Neuronal stem cell (in vitro differentiated cells): ENCODE data around the gene RMND5A.

Experiments
- DNase-seq: peaks from one replicate; pipeline ENCODE4 v3.0.0-alpha.2; 2013; ENCODE audit warnings: low spot score
- H2AFZ ChIP-seq: one replicate; pipeline ENCODE4 v1.6.1; 2013; ENCODE audit warnings: mild to moderate bottlenecking, low read length, inconsistent platforms
- H2AK5ac ChIP-seq: 2 replicates; pipeline ENCODE4 v1.6.1; 2013; ENCODE audit warnings: low read depth, mild to moderate bottlenecking, inconsistent platforms, low read length, moderate library complexity, mixed read lengths
- H2BK120ac ChIP-seq: 2 replicates; pipeline ENCODE4 v1.6.1; 2013; ENCODE audit warnings: low read depth, mild to moderate bottlenecking, inconsistent platforms, low read length, moderate library complexity, mixed read lengths
- H2BK12ac ChIP-seq: one replicate; pipeline ENCODE4 v1.6.1; 2013; ENCODE audit warnings: low read length, inconsistent platforms
- H2BK15ac ChIP-seq: 2 replicates; pipeline ENCODE4 v1.6.1; 2013; ENCODE audit warnings: mild to moderate bottlenecking, low read length, inconsistent platforms, mixed read lengths
- H2BK5ac ChIP-seq: one replicate; pipeline ENCODE4 v1.6.1; 2013; ENCODE audit warnings: inconsistent platforms, mild to moderate bottlenecking, low read length, moderate library complexity
- H3K14ac ChIP-seq: one replicate; pipeline ENCODE4 v1.6.1; 2013; ENCODE audit warnings: low read length, inconsistent platforms
- H3K18ac ChIP-seq: 2 replicates; pipeline ENCODE4 v1.6.1; 2013; ENCODE audit warnings: low read length, inconsistent platforms
- H3K23ac ChIP-seq: 2 replicates; pipeline ENCODE4 v1.6.1; 2013; ENCODE audit warnings: low read depth, mild to moderate bottlenecking, mixed read lengths, low read length, inconsistent platforms; ENCODE audit not compliant: poor library complexity
- H3K27ac ChIP-seq: replicated peaks from 3 replicates; pipeline ENCODE4 v1.5.1; 2013; ENCODE audit warnings: low read length, inconsistent platforms
- H3K27me3 ChIP-seq, 3 experiments: 2 replicates each; pipeline ENCODE4 v1.6.1; 2013; ENCODE audit warnings: low read length in 3 of 3, mild to moderate bottlenecking in 2 of 3, inconsistent platforms in 1 of 3, low read depth in 1 of 3, mixed read lengths in 1 of 3, moderate library complexity in 1 of 3; ENCODE audit not compliant: control insufficient read depth in 3 of 3, insufficient read depth in 3 of 3
- H3K36me3 ChIP-seq, 2 donors: replicated peaks in 1 of 2; 2 replicates each; pipeline ENCODE4 v1.6.1; 2013; ENCODE audit warnings: low read length in 2 of 2; ENCODE audit not compliant: control insufficient read depth in 2 of 2, insufficient read depth in 2 of 2
- H3K4ac ChIP-seq: 2 replicates; pipeline ENCODE4 v1.6.1; 2013; ENCODE audit warnings: inconsistent platforms, mild to moderate bottlenecking, low read length, moderate library complexity
- H3K4me1 ChIP-seq, 2 donors: 1 replicate in 1 of 2; 2 replicates in 1 of 2; pipeline ENCODE4 v1.6.1; 2013; ENCODE audit warnings: low read length in 2 of 2, low read depth in 1 of 2; ENCODE audit not compliant: control insufficient read depth in 2 of 2, insufficient read depth in 1 of 2
- H3K4me2 ChIP-seq: one replicate; pipeline ENCODE4 v1.6.1; 2013; ENCODE audit warnings: mild to moderate bottlenecking, low read length, inconsistent platforms; ENCODE audit not compliant: insufficient read depth, poor library complexity, severe bottlenecking
- H3K4me3 ChIP-seq, 2 donors: 2 replicates each; pipeline ENCODE4 v1.5.1; 2013; ENCODE audit warnings: low read length in 2 of 2, mild to moderate bottlenecking in 2 of 2, inconsistent platforms in 1 of 2, moderate library complexity in 1 of 2
- H3K79me1 ChIP-seq: one replicate; pipeline ENCODE4 v1.6.1; 2013; ENCODE audit warnings: low read depth, mild to moderate bottlenecking, inconsistent platforms, low read length, moderate library complexity
- H3K9ac ChIP-seq: one replicate; pipeline ENCODE4 v1.6.1; 2013; ENCODE audit warnings: mild to moderate bottlenecking, low read depth, low read length, inconsistent platforms; ENCODE audit not compliant: poor library complexity
- H3K9me3 ChIP-seq, 2 donors: replicated peaks in 1 of 2; 2 replicates each; pipeline versions ENCODE3 to v1.6.1; 2013; ENCODE audit warnings: low read length in 2 of 2, mild to moderate bottlenecking in 2 of 2, inconsistent platforms in 1 of 2, low read depth in 1 of 2, mixed read lengths in 1 of 2, moderate library complexity in 1 of 2; ENCODE audit not compliant: control insufficient read depth in 2 of 2, insufficient read depth in 1 of 2
- H4K8ac ChIP-seq: one replicate; pipeline ENCODE4 v1.6.1; 2013; ENCODE audit warnings: low read depth, mild to moderate bottlenecking, inconsistent platforms, low read length, moderate library complexity
- H4K91ac ChIP-seq: one replicate; pipeline ENCODE4 v1.6.1; 2013; ENCODE audit warnings: low read length, low read depth, mild to moderate bottlenecking, inconsistent platforms; ENCODE audit not compliant: poor library complexity
- WGBS, 2 donors: extraction: QIAGEN DNeasy Blood & Tissue Kit; methylation state at CpG; one replicate each; pipeline ENCODE4 v1.1.7; 2013; ENCODE audit warnings: missing lambda C conversion rate in 2 of 2, mixed read lengths in 1 of 2; ENCODE audit not compliant: insufficient read length in 2 of 2, insufficient replicate concordance in 1 of 2; ENCODE audit errors: extremely low coverage in 2 of 2; 5-methylcytosine and 5-hydroxymethylcytosine counted together

RMND5A gene

DNA sequence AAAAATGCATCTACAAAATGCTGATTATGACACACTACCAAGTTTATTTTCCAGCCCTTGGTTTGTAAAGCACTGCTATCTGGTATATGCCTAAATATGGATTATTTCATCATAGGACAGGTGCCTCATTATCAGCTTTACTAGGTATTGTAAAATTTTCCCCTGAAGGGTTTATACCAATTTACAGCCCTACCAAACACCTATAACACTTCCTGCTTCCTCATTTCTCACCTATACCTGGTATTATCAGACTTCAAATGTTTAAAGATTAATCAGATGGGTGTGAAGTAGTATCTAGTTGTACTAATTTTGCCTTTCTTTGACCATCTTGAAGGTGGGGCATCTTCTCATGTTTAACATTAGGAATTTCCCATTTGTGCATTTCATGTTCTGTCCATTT is 26.8 kb downstream of the RMND5A start:
- Histone ChIP-seq H3K9me3 (peaks cover 2 to 33% of the 10 kb centered on the region in 2 donors), H4K8ac (no peak overlapping the region), H3K9ac (no peak overlapping the region), H3K4me1 (peaks cover 0 to 6% of the 10 kb centered on the region in 2 donors), H3K4me3 (no peak overlapping the region), H3K18ac (no peak overlapping the region), H2AK5ac (no peak overlapping the region), H2BK12ac (no peak overlapping the region), H3K14ac (no peak overlapping the region), H3K79me1 (peaks cover 2% of the 10 kb centered on the region), H4K91ac (no peak overlapping the region), H3K23ac (no peak overlapping the region), H3K36me3 (peaks cover 3 to 46% of the 10 kb centered on the region in 2 donors), H2BK5ac (no peak overlapping the region), H2BK120ac (no peak overlapping the region), H3K4me2 (no peak overlapping the region), H2BK15ac (no peak overlapping the region), H3K27ac (no peak overlapping the region), H3K4ac (no peak overlapping the region), H2AFZ (no peak overlapping the region), H3K27me3 (no peaks in the 10 kb centered on the region)
- DNase-seq: no peak

DNA sequence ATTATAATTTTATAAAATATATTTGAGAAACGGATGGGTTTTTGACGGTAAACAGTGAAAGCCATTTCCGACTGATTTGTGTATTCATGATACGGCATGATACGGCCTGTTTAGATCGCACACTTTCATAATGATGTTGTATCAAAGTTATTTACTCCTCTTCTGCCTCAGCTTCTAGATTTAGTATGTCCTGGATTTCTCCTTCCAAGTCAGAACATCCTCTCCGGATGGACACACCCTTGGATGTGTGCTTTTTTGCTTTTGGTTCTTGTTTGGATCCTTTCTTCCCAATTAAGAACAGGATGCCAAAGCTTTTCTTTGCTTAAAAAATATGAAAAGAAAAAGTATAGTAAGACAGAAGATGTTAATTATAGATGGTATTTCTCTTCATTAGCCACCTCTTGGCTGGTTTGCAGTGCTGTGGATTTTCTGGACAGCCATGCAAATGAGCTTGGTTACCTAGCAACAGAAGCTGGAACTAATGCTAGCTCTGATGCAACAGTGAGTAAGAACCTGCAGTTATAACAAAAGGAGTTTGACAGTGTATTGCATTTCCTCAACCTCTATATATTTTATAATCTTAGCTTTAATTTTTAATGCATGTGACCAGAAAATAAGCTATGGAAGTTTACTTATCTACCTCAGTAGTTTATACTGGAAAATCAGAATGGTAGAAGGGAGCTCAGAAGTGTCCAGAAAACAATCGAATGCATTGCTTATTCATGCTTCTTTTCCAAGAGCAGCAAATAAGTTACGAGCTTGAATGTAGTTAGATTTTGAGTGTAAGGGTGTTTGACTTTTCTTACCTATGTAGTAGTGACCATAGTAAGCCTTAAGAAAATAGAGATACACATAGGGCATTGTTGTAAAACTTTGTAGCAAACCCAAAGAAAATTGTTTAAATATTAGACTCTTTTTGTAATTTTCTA is 27.9 kb downstream of the RMND5A start:
- H3K4me3 ChIP-seq: no peak overlapping the region
- H4K8ac ChIP-seq: no peak overlapping the region
- no peak overlapping the region for H2BK120ac ChIP-seq
- no CpG with 5 or more reads among the region's 9 CpGs for WGBS, 2 donors
- H2BK12ac ChIP-seq: no peak overlapping the region
- H3K9me3 ChIP-seq: peaks cover 2 to 44% of the 10 kb centered on the region in 2 donors
- no peak overlapping the region for H4K91ac ChIP-seq
- H2BK15ac ChIP-seq: no peak overlapping the region
- no peak for DNase-seq
- no peak overlapping the region for H3K23ac ChIP-seq
- H3K18ac ChIP-seq: no peak overlapping the region
- no peak overlapping the region for H3K4me2 ChIP-seq
- H3K36me3 ChIP-seq: peaks cover 5 to 55% of the 10 kb centered on the region in 2 donors
- no peak overlapping the region for H2BK5ac ChIP-seq
- no peak overlapping the region for H2AFZ ChIP-seq
- no peak overlapping the region for H3K9ac ChIP-seq
- H3K27ac ChIP-seq: no peak overlapping the region
- H3K14ac ChIP-seq: no peak overlapping the region
- H3K79me1 ChIP-seq: peaks cover 2% of the 10 kb centered on the region
- H3K4me1 ChIP-seq: peaks cover 0 to 6% of the 10 kb centered on the region in 2 donors
- no peak overlapping the region for H3K4ac ChIP-seq
- no peak overlapping the region for H2AK5ac ChIP-seq
- H3K27me3 ChIP-seq: no peaks in the 10 kb centered on the region

DNA sequence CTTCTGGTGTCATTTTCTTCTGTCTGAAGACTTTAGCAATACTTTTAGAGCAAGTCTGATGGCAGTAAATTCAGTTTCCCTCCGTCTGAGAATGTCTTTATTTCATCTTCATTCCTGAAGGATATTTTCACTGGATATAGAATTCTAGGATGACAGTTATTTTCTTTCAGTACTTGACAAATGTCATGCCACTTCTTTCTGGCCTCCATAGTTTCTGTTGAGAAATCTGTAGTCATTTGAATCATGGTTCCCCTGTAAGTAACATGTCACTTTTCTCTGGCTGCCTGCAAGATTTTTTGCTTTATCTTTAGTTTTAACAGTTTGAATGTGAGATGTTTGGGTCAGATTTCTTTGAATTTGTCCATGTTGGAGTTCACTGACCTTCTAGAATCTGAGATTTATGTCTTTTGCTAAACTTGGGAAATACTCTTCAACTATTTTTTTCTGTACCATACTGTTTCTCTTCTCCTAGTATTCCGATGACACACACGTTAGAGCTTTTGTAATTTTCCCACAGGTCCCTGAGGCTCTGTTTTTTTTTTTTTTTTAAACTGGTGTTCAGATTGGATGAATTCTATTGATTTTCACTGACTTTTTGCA is 30.2 kb downstream of the RMND5A start:
- Histone ChIP-seq H2AFZ (no peak overlapping the region), H3K27me3 (no peaks in the 10 kb centered on the region), H3K9me3 (peaks cover 2 to 45% of the 10 kb centered on the region in 2 donors), H2BK12ac (no peak overlapping the region), H2BK5ac (no peak overlapping the region), H3K36me3 (peaks cover 8 to 60% of the 10 kb centered on the region in 2 donors), H3K23ac (no peak overlapping the region), H3K79me1 (no peaks in the 10 kb centered on the region), H2BK120ac (no peak overlapping the region), H3K27ac (no peak overlapping the region), H4K91ac (no peak overlapping the region), H3K9ac (no peak overlapping the region), H3K18ac (no peak overlapping the region), H3K4me1 (peaks cover 0 to 6% of the 10 kb centered on the region in 2 donors), H3K14ac (no peak overlapping the region), H3K4me2 (no peak overlapping the region), H2BK15ac (no peak overlapping the region), H4K8ac (no peak overlapping the region), H2AK5ac (no peak overlapping the region), H3K4ac (no peak overlapping the region), H3K4me3 (no peak overlapping the region)
- DNase-seq: no peak
- no CpG with 5 or more reads among the region's 3 CpGs for WGBS, 2 donors

DNA sequence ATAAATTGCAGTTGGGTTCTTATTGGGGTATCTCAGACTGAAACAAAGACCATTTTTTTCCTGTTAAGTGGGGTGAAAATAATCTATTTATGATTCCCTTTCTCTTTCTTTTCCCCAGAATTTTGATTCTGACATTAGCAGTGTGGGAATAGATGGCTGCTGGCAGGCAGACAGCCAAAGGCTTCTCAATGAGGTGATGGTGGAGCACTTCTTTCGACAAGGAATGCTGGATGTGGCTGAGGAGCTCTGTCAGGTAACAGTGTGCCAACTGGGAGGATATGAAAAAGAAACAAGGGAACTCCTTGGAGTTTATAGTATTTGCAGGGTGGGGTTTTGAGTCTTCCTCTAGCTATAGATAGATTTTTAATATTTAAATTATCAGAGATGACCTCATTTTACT is 31.7 kb downstream of the RMND5A start:
- H4K91ac ChIP-seq: no peak overlapping the region
- no peak overlapping the region for H2BK120ac ChIP-seq
- no peak overlapping the region for H2BK5ac ChIP-seq
- no peak overlapping the region for H3K4me3 ChIP-seq
- H2AFZ ChIP-seq: no peak overlapping the region
- H3K27ac ChIP-seq: no peak overlapping the region
- H3K14ac ChIP-seq: no peak overlapping the region
- H3K18ac ChIP-seq: no peak overlapping the region
- no peak overlapping the region for H4K8ac ChIP-seq
- no peak overlapping the region for H3K23ac ChIP-seq
- H3K27me3 ChIP-seq: no peaks in the 10 kb centered on the region
- WGBS, 2 donors: no CpG with 5 or more reads among the region's 1 CpG
- H2BK15ac ChIP-seq: no peak overlapping the region
- no peak overlapping the region for H3K4me2 ChIP-seq
- no peaks in the 10 kb centered on the region for H3K79me1 ChIP-seq
- H3K4me1 ChIP-seq: peaks cover 0 to 6% of the 10 kb centered on the region in 2 donors
- no peak for DNase-seq
- no peak overlapping the region for H3K9ac ChIP-seq
- H2AK5ac ChIP-seq: no peak overlapping the region
- H3K9me3 ChIP-seq: peaks cover 2 to 49% of the 10 kb centered on the region in 2 donors
- H3K36me3 ChIP-seq: peaks cover 8 to 60% of the 10 kb centered on the region in 2 donors
- no peak overlapping the region for H3K4ac ChIP-seq
- H2BK12ac ChIP-seq: no peak overlapping the region
